PFSK-1 (cell line): Measurements from ENCODE around the gene NOX4. TPM values are rescaled to one million over a fixed set of nuclear protein-coding genes. Genes with fewer than 3 reads are reported as not detected.

ENCODE experiments used
- FOXP2 ChIP-seq: optimal IDR thresholded peaks from 2 replicates; pipeline ENCODE3; 2011; ENCODE audit warnings: borderline replicate concordance, control low read depth, inconsistent platforms; ENCODE audit not compliant: insufficient read depth; ENCODE audit errors: extremely low read length, extremely low read depth
- POLR2AphosphoS5 ChIP-seq: IDR thresholded peaks from 2 replicates; pipeline ENCODE4 v1.6.1; 2012; ENCODE audit warnings: low read depth, mild to moderate bottlenecking, control low read depth, low read length, moderate library complexity
- SIN3A ChIP-seq: IDR thresholded peaks from 2 replicates; pipeline ENCODE4 v1.6.1; 2012; ENCODE audit warnings: mild to moderate bottlenecking, low read length, moderate library complexity, borderline replicate concordance; ENCODE audit not compliant: insufficient read depth
- TAF1 ChIP-seq: IDR thresholded peaks from 2 replicates; pipeline ENCODE4 v1.6.1; 2012; ENCODE audit warnings: low read length, control low read depth, borderline replicate concordance; ENCODE audit not compliant: insufficient read depth
- polyA plus RNA-seq: library from polyadenylated mRNA; unstranded; fragments of >200 nt; gene quantifications from one replicate; pipeline ENCODE4 v1.2.1, GENCODE V29; 2012; ENCODE audit warnings: low read depth, missing spikeins; ENCODE audit not compliant: insufficient read length
- TF ChIP-seq, protein P1 (sequence below), 2 experiments: IDR thresholded peaks; 2 replicates each; pipeline versions ENCODE4 v1.6.1 to v1.8.0; 2011 to 2012; ENCODE audit warnings: low read depth in 2 of 2, low read length in 2 of 2, control low read depth in 1 of 2, inconsistent platforms in 1 of 2, mild to moderate bottlenecking in 1 of 2, moderate library complexity in 1 of 2; ENCODE audit not compliant: insufficient read depth in 1 of 2

Gene NOX4
- not detected for polyA plus RNA-seq

DNA sequence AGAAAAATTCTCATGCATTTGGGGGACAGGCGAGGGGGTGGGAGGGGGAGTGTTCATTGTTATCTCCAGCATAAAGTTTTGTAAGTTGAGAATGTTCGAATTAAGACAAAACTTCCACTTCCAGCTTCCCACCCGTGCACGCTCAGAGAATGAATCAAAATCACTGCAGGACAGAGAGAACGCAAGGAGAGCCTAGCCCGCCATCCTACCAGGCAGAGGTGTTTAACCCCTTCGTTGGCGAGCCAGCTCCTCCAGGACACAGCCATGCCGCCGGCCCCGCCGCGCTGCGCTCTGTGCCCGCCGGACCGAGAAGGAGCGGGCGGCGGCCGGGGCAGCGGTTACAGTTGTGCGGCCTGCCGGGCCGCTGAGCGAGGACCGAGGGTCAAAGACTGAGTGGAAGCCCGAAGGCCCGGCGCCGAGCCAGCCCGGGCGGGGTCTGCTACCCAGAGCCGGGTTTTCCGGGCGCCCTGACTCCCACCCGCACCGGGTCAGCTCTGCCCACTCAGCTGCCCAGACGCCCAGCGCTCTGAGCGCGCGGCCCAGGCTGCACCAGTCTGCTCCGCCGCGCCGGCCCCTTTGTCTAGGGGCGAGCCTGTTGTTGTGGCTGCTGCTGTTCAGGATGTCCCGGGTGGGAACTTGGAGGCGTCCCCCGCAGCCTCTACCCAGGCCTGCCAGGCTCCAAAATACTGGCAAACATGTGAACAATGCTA lies at the start of gene NOX4:
TSS of gene NOX4 (minus strand) at position 395 of the 710 bp plus-strand sequence. CDS start at position 266, 129 bp downstream.
- TF ChIP-seq FOXP2 (no peak), TAF1 (no peak), SIN3A (no peak), POLR2AphosphoS5 (no peak)
- TF ChIP-seq, protein P1, sequence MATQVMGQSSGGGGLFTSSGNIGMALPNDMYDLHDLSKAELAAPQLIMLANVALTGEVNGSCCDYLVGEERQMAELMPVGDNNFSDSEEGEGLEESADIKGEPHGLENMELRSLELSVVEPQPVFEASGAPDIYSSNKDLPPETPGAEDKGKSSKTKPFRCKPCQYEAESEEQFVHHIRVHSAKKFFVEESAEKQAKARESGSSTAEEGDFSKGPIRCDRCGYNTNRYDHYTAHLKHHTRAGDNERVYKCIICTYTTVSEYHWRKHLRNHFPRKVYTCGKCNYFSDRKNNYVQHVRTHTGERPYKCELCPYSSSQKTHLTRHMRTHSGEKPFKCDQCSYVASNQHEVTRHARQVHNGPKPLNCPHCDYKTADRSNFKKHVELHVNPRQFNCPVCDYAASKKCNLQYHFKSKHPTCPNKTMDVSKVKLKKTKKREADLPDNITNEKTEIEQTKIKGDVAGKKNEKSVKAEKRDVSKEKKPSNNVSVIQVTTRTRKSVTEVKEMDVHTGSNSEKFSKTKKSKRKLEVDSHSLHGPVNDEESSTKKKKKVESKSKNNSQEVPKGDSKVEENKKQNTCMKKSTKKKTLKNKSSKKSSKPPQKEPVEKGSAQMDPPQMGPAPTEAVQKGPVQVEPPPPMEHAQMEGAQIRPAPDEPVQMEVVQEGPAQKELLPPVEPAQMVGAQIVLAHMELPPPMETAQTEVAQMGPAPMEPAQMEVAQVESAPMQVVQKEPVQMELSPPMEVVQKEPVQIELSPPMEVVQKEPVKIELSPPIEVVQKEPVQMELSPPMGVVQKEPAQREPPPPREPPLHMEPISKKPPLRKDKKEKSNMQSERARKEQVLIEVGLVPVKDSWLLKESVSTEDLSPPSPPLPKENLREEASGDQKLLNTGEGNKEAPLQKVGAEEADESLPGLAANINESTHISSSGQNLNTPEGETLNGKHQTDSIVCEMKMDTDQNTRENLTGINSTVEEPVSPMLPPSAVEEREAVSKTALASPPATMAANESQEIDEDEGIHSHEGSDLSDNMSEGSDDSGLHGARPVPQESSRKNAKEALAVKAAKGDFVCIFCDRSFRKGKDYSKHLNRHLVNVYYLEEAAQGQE (IDR thresholded peaks at IDR 0.05; ENCODE audit: insufficient read depth in 1 of 2, low read depth in 2 of 2, low read length in 2 of 2), result no peak

DNA sequence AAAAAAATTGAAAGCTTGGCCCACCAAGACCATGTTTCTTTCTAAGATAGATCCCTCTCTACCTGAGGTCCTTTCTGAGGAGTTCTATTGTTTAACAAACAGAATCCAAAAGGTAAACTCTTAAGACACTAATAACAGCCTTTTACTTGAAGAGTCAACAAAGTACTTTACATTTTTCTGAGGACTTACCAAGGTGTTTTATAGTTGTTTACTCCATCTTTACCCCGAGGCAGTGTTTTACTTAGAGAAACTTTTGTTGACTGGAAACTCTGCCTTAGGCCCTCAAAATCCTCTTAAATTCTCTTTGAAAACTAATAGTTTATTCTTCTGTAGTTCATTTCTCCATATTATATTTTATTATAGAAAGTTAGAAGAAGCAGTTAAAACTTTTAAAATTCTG lies 49.7 kb upstream of the NOX4 start:
- TF ChIP-seq SIN3A (no peak), FOXP2 (no peak), TAF1 (no peak), POLR2AphosphoS5 (no peak)
- TF ChIP-seq, protein P1 (IDR thresholded peaks at IDR 0.05; ENCODE audit: insufficient read depth in 1 of 2, low read depth in 2 of 2, low read length in 2 of 2), result no peak

DNA sequence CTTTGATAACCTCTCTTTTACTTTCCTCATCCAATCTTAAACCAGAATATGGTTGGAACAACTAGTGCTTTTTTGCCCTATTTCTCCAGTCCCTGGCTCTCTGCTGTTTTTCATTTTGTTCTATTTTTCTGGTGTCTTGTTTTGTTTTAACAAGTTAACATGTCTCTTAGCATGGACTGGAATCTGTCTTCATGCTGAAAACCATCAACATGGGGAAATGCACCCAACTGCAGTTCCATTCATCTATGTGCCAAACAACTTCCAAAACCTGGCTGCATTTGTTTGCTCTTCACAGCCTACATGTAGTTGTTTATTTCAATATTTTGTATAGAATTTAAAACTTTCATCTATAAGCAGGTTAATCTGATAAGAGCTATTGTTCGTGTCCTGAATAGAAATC lies 46.8 kb upstream of the NOX4 start:
- TF ChIP-seq SIN3A (no peak), TAF1 (no peak), POLR2AphosphoS5 (no peak), FOXP2 (no peak)
- TF ChIP-seq, protein P1 (IDR thresholded peaks at IDR 0.05; ENCODE audit: insufficient read depth in 1 of 2, low read depth in 2 of 2, low read length in 2 of 2), result no peak

DNA sequence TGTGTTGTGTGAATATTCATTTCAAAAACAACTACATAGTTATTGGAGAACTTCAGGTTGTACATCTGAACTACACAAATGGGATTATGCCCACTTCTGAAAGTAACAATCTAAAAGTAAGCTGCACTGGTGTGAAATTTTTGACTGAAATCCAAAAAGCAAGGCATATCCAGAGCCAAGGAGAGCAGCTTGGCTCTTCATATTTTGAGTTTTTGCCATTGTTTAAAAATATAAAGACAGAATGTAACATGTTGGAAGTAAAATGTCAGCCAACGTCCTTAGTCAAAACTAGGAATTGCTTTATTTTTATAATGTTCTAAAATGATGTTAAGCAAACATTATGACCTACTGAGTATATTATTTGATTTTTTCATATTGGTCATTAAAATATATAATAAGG lies 45.8 kb upstream of the NOX4 start:
- TF ChIP-seq SIN3A (no peak), FOXP2 (no peak), POLR2AphosphoS5 (no peak), TAF1 (no peak)
- TF ChIP-seq, protein P1 (IDR thresholded peaks at IDR 0.05; ENCODE audit: insufficient read depth in 1 of 2, low read depth in 2 of 2, low read length in 2 of 2), result no peak
